ENCODE measurements around the gene DYNC1I2.

Gene DYNC1I2

GRCh38 chr2:171687287-171688128 is at the start of gene DYNC1I2:
Gene DYNC1I2 (plus strand): TSS chr2:171687469. CDS start chr2:171690156, 2,687 bp downstream.
- DNase-seq (ENCODE audit: low spot score), result peak; percentile 92

GRCh38 chr2:171651667-171652415 is 35.4 kb upstream of the DYNC1I2 start:
- DNase-seq (ENCODE audit: low spot score), result no peak

- no peak for DNase-seq (ENCODE audit: low spot score)
Observed at GRCh38 chr2:171652416-171652785, 34.9 kb upstream of the DYNC1I2 start.

GRCh38 chr2:171655586-171655985 is 31.7 kb upstream of the DYNC1I2 start:
- DNase-seq (ENCODE audit: low spot score), result no peak

- DNase-seq (ENCODE audit: low spot score), result no peak
Observed at GRCh38 chr2:171667041-171667440, 20.2 kb upstream of the DYNC1I2 start.

GRCh38 chr2:171668183-171668582 is 19.1 kb upstream of the DYNC1I2 start:
- no peak for DNase-seq (ENCODE audit: low spot score)

- DNase-seq (ENCODE audit: low spot score), result no peak
Observed at GRCh38 chr2:171669121-171669520, 18.1 kb upstream of the DYNC1I2 start.

GRCh38 chr2:171670655-171671054 is 16.6 kb upstream of the DYNC1I2 start:
- no peak for DNase-seq (ENCODE audit: low spot score)

GRCh38 chr2:171671867-171672266 is 15.4 kb upstream of the DYNC1I2 start:
- no peak for DNase-seq (ENCODE audit: low spot score)

- DNase-seq (ENCODE audit: low spot score), result no peak
Observed at GRCh38 chr2:171673905-171674304, 13.4 kb upstream of the DYNC1I2 start.

GRCh38 chr2:171675810-171676345 is 11.4 kb upstream of the DYNC1I2 start:
- no peak for DNase-seq (ENCODE audit: low spot score)

GRCh38 chr2:171678619-171679018 is 8.7 kb upstream of the DYNC1I2 start:
- no peak for DNase-seq (ENCODE audit: low spot score)

GRCh38 chr2:171688129-171688465 is 828 bp downstream of the DYNC1I2 start:
- DNase-seq (ENCODE audit: low spot score), result no peak

- DNase-seq (ENCODE audit: low spot score), result no peak
Observed at GRCh38 chr2:171692331-171692730, 5.1 kb downstream of the DYNC1I2 start.

- DNase-seq (ENCODE audit: low spot score), result no peak
Observed at GRCh38 chr2:171702781-171703556, 15.7 kb downstream of the DYNC1I2 start.

GRCh38 chr2:171703574-171704347 is 16.5 kb downstream of the DYNC1I2 start:
- no peak for DNase-seq (ENCODE audit: low spot score)

- DNase-seq (ENCODE audit: low spot score), result no peak
Observed at GRCh38 chr2:171706152-171706803, 19.0 kb downstream of the DYNC1I2 start.

GRCh38 chr2:171707752-171708151 is 20.5 kb downstream of the DYNC1I2 start:
- DNase-seq (ENCODE audit: low spot score), result no peak

GRCh38 chr2:171709011-171709685 is 21.9 kb downstream of the DYNC1I2 start:
- no peak for DNase-seq (ENCODE audit: low spot score)

GRCh38 chr2:171711351-171711750 is 24.1 kb downstream of the DYNC1I2 start:
- no peak for DNase-seq (ENCODE audit: low spot score)
